NCI-H187 (cell line): ENCODE measurements around the gene CYB5R3.
"Not testable (repeated sequence)": the region's sequence is repeated elsewhere in the genome, so short reads cannot be mapped to it uniquely, and the experiment has no call there.

Source experiments
- DNase-seq, 2 experiments: peaks; one replicate each; lab custom pipeline; 2025; lab: John Stamatoyannopoulos, UW

CYB5R3 gene

GRCh38 chr22:42678894-42679293, 29.7 kb upstream of the CYB5R3 start:
- no peak for DNase-seq

GRCh38 chr22:42677936-42678335, 28.7 kb upstream of the CYB5R3 start:
- DNase-seq = not testable (repeated sequence)

DNA sequence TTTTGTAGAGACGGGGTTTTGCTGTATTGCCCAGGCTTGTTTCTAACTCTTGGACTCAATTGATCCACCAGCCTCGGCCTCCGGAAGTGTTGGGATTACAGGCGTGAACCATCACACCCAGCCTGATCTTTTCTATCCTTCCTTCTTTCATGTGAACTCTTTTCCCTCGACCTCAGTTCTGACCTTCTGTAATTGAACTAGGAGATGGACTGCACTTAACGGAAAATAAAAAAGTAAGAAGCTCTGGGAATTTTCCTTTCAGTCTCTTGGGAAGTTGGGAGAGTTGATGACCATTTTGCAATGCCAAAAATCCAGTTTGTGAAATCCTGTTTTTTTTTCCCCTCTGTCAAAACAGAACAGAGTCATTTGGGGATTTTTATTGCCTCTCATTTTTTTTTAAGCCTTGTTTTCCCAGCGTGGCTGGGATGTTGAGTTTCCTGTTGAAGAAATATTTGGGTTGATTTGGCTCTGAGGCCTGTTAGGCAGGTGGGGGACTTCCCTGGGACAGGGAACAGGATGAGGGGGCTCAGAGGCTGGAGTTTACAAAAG, 26.9 kb upstream of the CYB5R3 start:
- no peak for DNase-seq

GRCh38 chr22:42673898-42674401, 24.8 kb upstream of the CYB5R3 start:
- DNase-seq = no peak

DNA sequence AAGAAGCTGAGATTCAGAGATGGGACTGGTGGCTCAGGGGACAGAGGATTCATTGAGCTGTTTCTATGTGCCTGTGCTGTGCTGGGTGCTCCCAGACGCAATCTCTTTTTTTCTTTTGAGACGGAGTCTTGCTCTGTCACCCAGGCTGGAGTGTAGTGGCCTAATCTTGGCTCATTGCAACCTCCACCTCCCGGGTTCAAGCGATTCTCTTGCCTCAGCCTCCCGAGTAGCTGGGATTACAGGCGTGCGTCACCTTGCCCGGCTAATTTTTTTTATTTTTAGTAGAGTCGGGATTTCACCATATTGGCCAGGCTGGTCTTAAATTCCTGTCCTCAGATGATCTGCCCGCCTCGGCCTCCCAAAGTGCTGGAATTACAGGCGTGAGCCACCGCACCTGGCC, 23.9 kb upstream of the CYB5R3 start:
- not testable (repeated sequence) for DNase-seq

DNA sequence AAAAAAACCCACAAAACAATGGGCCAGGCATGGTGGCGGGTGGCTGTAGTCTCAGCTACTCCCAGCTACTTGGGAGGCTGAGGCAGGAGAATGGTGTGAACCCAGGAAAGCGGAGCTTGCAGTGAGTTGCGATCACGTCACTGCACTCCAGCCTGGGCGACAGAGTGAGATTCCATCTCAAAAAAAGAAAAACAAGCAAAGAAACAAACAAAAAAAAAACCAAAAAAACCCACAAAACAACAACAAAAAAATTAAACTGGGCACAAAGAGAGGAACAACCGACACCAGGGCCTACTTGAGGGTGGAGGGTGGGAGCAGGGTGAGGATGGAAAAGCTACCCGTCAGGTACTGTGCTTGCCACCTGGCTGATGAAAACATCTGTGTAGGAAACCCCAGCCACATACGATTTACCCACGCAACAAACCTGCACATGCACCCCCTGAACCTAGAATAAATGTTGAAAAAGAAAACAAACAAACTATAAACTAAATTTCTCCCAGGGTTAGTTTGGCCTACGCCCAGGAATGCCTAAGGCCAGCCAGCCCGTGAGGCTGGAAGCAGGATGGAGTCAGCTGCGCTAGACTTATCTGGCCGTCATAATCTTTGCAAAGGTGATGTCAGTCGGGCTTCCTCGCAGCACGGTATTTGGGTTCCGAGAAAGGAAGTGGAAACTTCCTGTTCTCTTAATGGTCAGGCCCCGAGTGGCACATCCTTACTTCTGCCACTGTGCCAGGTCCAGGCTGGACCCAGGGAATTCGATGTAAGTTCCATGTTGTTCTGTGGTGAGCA, 21.9 kb upstream of the CYB5R3 start:
- DNase-seq = no peak

DNA sequence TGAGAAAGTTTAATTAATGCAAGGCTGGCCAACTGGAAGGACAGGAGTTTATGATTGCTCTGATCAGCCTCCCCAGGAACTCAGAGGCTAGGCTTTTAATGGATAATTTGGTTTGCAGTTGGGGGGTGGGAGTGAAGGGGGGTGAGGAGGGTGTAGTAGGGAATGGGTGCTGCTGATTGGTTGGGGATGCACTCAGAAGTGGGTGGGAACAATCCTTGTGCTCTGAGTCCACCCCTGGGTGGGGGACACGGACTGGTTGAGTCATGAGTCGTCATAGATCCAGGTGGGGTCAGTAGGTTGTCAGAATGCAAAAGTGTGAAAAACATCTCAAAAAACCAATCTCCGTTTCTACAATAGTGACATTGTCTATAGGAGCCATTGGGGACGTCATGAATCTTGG, 20.9 kb upstream of the CYB5R3 start:
- no peak for DNase-seq

DNA sequence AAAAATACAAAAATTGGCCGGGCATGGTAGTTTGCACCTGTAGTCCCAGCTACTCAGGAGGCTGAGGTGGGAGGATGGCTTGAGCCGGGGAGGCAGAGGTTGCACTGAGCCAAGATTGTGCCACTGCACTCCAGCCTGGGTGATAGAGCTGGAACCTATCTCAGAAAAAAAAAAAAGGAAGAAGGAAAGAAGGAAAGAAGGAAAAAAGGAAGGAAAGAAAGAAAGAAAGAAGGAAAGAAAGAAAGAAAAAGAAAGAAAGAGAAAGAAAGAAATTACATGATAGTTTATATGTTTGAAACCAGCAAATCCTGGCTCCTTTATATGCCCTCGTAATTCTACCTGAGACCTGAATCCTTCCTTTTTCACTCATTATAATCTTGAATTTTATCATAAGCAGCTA, 17.2 kb upstream of the CYB5R3 start:
- not testable (repeated sequence) for DNase-seq

DNA sequence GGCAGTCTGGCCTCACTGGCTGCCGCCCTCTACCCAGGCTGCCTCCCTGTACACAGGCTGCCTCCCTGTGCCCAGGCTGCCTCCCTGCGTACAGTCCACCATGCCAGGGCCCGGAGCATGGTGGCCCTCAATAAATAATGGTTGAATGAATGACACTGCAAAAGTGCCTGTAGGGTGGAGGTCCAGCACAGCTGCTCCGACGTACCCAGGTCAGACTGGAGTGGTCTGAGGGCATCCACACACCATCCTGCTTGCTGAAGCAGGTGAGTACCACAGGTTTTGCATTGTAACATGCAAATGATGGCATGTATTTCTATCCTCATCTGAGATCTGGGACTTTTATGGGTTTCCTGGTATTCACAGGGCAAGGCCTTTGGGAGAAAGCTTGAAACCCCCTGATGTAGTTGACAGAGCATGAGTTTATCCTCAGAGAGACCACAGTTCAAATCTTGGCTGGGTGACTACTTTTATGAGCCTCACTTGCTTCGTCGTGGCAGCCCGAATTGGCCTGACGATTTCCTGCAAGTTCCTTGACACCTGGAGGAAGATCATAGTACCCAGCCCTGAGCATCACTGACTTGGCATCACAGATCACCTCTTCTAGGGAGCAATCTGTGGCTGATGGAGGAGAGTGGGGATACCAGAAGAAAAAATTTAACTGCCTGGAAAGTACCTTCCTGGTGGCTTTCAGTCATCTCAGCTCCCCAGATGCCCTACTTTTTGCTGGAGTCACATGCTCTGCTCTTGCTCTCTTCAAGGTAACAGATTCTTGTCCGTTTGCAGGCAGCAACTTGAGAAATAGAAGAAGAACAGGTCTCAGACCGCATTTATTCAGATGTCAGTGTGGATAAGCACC, 16.0 kb upstream of the CYB5R3 start:
- no peak for DNase-seq

DNA sequence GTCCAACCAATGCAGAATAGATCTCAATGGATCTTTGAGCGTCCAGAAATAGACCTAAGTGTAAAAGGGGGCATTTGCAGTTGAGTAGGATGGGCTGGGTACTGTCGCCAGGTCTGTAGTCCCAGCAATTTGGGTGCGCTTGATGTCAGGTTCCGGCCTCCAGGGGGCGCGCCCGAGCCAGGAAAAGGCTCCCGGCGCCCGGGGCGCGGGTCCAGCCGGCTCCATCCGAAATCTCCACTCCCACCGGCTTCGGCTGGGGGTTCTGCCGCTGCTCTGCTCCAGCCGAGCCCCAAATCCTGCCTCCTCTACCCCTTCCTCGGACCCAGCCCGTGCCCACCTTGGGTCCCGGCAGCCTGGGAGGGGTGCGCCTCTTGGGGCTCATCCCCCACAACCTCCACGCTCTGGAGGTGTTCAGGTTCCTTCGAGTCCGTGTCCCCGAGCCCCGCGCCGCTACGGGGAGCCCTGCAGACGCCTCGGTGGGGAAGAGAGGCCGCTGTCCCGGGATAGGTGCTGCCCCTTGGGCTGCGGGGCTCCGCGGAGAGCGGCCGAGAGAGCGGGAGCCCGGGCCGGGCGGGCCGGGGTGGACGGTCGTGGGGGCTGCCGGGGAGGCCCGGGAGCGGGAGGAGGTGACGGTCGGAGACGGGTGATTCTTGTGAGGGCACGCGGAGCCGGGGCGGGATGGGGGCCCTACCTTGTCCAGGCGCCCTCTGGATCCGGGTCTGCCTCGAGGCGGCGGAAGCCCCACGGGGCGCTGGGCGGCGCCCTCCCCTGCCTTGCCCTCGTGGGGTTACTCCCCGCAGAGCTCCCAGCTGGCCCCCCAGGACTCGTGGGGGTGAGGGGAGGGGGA, 13.0 kb upstream of the CYB5R3 start:
- no peak for DNase-seq

GRCh38 chr22:42656578-42656977, 7.4 kb upstream of the CYB5R3 start:
- no peak for DNase-seq

DNA sequence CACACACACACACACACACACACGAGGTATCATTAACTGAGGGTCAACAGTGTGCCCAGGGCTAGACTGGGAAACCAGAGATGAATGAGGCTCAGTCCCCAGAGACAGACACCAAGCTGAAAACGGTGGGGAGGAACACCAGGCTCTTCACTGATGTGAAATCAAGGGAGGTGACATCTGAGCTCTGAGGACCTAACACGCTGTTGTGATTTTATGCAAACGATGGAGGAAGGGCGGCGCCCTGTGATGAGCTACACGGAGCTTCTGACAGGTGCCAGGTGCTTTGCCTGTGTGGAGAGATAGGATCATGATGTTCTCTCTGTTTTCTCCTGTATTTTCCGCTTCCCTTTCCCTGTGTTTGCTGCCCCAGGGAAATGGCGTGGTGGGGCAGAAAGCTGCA, 6.5 kb upstream of the CYB5R3 start:
- DNase-seq = peak; percentile 77 to 83

DNA sequence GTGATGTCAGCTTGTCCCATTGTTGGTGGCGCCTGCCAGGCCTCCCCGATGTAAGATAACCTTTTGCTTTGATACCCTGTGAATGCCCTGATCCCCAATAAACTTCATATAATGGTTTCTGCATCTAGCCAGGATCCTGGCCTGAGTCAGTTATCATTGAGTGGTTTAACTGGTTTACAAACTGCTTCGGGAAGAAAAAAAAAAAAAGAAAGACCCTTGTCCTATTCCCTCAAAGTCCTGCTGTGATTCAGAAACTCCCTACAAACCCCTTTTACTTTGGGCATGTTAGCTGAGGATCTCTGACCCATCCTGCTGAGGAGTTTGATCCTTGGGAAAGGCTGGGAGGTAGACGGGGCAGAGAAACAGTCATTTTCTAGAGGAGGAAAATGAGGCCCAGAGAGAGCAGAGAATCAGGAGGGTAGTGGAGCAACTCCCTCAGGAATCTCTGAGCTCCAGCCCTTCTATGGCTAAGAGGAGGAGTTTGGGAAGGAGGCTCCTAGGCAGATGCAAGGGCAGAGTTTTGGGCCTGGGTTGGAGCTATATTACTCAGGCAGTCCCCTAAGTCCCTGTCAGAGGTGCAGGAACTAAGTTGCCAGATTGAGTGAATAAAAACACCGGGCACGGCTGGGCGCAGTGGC, 5.4 kb upstream of the CYB5R3 start:
- no peak for DNase-seq

DNA sequence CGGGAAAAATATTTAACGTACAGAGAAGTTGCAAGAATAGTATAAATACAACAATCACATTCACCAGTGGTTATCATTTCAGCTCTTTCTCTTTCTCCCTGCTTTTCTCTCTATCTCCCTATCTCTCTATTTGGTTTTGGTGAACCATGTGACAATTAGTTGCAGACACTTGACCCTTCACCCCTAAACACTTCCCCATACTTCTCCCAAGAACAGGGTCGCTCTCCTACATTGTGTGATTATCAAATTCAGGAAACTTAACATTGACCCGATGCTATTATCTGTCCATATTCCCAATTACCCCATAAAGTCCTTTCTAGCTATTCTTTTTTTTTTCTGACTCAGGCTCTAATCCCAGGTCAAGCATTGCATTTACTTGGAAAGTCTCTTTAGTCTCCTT, 4.8 kb upstream of the CYB5R3 start:
- no peak for DNase-seq

DNA sequence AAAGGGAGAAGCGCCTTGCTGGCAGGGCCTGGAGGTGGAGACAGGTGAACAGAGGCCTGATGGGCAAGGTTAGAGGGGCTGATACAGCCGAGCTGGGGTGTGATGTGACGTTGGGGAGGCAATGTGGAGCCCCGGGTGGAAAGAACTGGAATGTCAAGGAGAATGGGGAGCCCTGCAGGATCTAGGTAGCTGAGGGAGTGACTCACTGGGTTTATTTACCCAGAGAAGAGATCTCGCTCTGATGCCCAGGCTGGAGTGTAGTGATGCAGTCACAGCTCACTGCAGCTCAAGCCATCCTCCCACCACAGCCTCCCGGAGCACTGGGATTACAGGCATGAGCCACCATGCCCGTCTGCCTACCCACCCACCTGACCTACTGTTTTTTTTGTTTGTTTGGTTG, 1.9 kb upstream of the CYB5R3 start:
- no peak for DNase-seq

DNA sequence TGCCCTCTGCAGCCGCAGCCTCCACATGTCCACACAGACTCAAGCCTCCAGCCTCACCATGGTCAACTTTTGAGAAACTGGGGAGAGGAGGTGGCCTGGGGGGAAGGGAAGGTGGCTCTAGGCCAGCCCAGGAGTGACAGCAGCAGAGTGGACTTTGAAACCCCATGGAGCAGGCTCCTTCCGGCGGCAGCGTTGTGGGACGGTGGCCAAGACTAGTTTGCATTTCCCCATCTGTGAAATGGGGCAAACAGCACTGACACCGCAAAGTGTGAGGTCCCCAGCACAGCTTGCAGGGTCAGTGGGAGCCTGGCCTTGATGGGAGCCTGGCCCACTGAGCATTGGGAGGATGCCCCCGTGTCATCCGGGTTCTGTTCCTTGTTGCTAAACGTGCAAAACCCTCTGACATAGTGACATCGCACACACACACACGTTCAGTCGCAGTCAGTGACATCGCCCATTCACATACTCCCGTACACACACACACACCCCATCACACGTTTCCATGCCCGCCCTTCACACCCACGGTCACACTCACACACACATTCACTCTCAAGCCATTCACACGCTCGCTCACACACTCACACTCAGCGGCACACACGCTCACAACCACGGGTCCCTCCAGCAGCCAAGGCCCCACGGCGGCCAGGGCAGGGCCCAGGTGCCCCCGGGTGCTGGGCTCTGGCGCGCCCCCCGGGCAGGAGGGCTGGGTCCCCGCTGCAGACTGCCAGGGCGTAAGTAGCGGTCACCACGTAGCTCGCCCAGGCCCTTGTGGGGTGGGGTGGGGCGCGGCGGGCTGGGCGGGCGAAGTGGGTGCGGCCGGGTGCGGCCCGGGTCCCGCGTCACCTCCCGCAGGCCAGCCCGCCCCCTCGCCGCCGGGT, 585 bp downstream of the CYB5R3 start:
- DNase-seq = no peak

DNA sequence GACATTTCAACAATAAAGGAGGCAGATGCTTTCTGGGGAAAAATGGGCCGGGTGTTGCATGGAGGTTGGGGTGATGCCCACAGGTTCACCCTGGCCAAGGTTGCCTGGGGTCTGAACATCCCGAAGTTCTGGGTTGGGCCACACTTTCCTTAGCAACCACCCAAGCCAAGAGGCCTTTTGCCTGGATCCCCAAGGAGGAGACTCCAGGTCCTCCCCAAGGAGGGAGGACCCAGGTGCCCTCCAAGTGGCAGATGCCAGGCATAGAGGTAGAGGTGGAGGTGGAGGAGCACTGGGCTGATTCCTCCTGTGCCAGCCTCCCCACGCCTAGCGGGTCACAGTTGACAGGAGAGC, 1.2 kb downstream of the CYB5R3 start:
- no peak for DNase-seq

GRCh38 chr22:42646569-42647525, 2.3 kb downstream of the CYB5R3 start:
- DNase-seq = no peak

- no peak for DNase-seq
Measured at GRCh38 chr22:42645938-42646568, 3.1 kb downstream of the CYB5R3 start.
